Prostate gland (tissue), 2 donors: ENCODE results near the gene PPIB. TPM values are rescaled to one million over a fixed set of nuclear protein-coding genes. Genes with fewer than 3 reads are reported as not detected.

Source experiments
- DNase-seq: peaks from one replicate; pipeline ENCODE4 v3.0.0-alpha.2; 2019; ENCODE audit warnings: low spot score
- H3K27ac ChIP-seq, 2 donors: fragments of 200-600 bp; sonication (generic); 2 replicates each; pipeline ENCODE4 v1.5.1; 2017 to 2019
- H3K27me3 ChIP-seq: fragments of 200-600 bp; sonication (generic); replicated peaks from 2 replicates; pipeline ENCODE4 v1.5.1; 2019; ENCODE audit not compliant: insufficient read depth
- H3K36me3 ChIP-seq, 2 donors: fragments of 200-600 bp; sonication (generic); 1 replicate in 1 of 2; 2 replicates in 1 of 2; pipeline versions ENCODE4 v1.5.1 to v1.8.1; 2017 to 2019
- H3K4me1 ChIP-seq: fragments of 200-600 bp; sonication (generic); replicated peaks from 2 replicates; pipeline ENCODE4 v1.5.1; 2019
- H3K4me3 ChIP-seq, 2 donors: fragments of 200-600 bp; sonication (generic); 2 replicates each; pipeline ENCODE4 v1.5.1; 2017 to 2019
- H3K9me3 ChIP-seq: fragments of 200-600 bp; sonication (generic); 2 replicates; pipeline ENCODE4 v1.5.1; 2017
- CTCF ChIP-seq, 4 experiments: fragments of 200-600 bp in 2 of 4; fragments of 450-650 bp in 2 of 4; sonication (generic) in 2 of 4; IDR thresholded peaks; 1 replicate in 3 of 4; 2 replicates in 1 of 4; pipeline ENCODE4 v1.5.1; 2016 to 2019; ENCODE audit warnings: antibody characterized with exemption in 4 of 4, mild to moderate bottlenecking in 2 of 4, moderate library complexity in 2 of 4
- POLR2A ChIP-seq: fragments of 450-650 bp; IDR thresholded peaks from one replicate; pipeline ENCODE4 v1.6.1; 2016; ENCODE audit warnings: antibody characterized with exemption, mild to moderate bottlenecking
- POLR2AphosphoS5 ChIP-seq: sonication (generic); formaldehyde crosslinking; IDR thresholded peaks from one replicate; pipeline ENCODE4 v1.6.1; 2017; ENCODE audit warnings: antibody characterized with exemption
- WGBS: methylation state at CpG from one replicate; pipeline ENCODE4 v1.1.5; 2018; 5-methylcytosine and 5-hydroxymethylcytosine counted together
- intact Hi-C: fragments of 100-400 bp; cut with DNase I; formaldehyde crosslinking; loops from one replicate; pipeline ENCODE4 v1.14.2; 2022
- total RNA-seq, 2 donors: library from RNA; depleted of rRNA; stranded (reverse); fragments of >200 nt; gene quantifications; one replicate each; pipeline ENCODE4 v1.1.0, GENCODE V29; 2016

Gene PPIB
- total RNA-seq, 2 donors from 2014 or later: 372 to 624 TPM

GRCh38 chr15:64133623-64134344 is 29.0 kb downstream of the PPIB start:
- DNase-seq: no peak
- no peak overlapping the region for H3K27ac ChIP-seq
- H3K4me1 ChIP-seq: no peaks in the 10 kb centered on the region
- intact Hi-C loops: no loop called here
- no peak for TF ChIP-seq POLR2AphosphoS5
- TF ChIP-seq CTCF (IDR thresholded peaks at IDR 0.05): no peak
- no peak for TF ChIP-seq POLR2A
- H3K36me3 ChIP-seq: peaks cover 25 to 28% of the 10 kb centered on the region in 2 donors
- H3K4me3 ChIP-seq: no peak overlapping the region
- 85% methylated on average over 10 of the region's 10 CpGs for WGBS
- no peaks in the 10 kb centered on the region for H3K9me3 ChIP-seq
- no peaks in the 10 kb centered on the region for H3K27me3 ChIP-seq

- intact Hi-C loops: no loop called here
- Histone ChIP-seq H3K27me3 (no peaks in the 10 kb centered on the region), H3K36me3 (peaks cover 25% of the 10 kb centered on the region in 2 donors), H3K27ac (no peak overlapping the region), H3K4me3 (no peak overlapping the region), H3K9me3 (no peaks in the 10 kb centered on the region), H3K4me1 (no peaks in the 10 kb centered on the region)
- TF ChIP-seq POLR2A (no peak), POLR2AphosphoS5 (no peak), CTCF (IDR thresholded peaks at IDR 0.05) (no peak)
- 90% methylated on average over 4 of the region's 4 CpGs for WGBS
- DNase-seq: no peak
Observed at GRCh38 chr15:64132217-64132616, 30.6 kb downstream of the PPIB start.

- Histone ChIP-seq H3K4me3 (no peak overlapping the region), H3K9me3 (no peaks in the 10 kb centered on the region), H3K4me1 (no peaks in the 10 kb centered on the region), H3K27me3 (no peaks in the 10 kb centered on the region), H3K27ac (no peak overlapping the region), H3K36me3 (peaks cover 18 to 25% of the 10 kb centered on the region in 2 donors)
- TF ChIP-seq POLR2AphosphoS5: no peak
- TF ChIP-seq CTCF (IDR thresholded peaks at IDR 0.05): no peak
- TF ChIP-seq POLR2A: no peak
- intact Hi-C loops: no loop called here
- WGBS: 95% methylated on average over 7 of the region's 7 CpGs
- no peak for DNase-seq
Observed at GRCh38 chr15:64131547-64131946, 31.3 kb downstream of the PPIB start.

- H3K36me3 ChIP-seq: peaks cover 11 to 17% of the 10 kb centered on the region in 2 donors
- no peak overlapping the region for H3K4me3 ChIP-seq
- H3K27ac ChIP-seq: no peak overlapping the region
- H3K27me3 ChIP-seq: no peaks in the 10 kb centered on the region
- no peaks in the 10 kb centered on the region for H3K9me3 ChIP-seq
- TF ChIP-seq POLR2AphosphoS5: no peak
- no peak for TF ChIP-seq POLR2A
- TF ChIP-seq CTCF (IDR thresholded peaks at IDR 0.05): no peak
- WGBS: 90% methylated on average over 3 of the region's 3 CpGs
- intact Hi-C loops: no loop called here
- H3K4me1 ChIP-seq: no peaks in the 10 kb centered on the region
- no peak for DNase-seq
Observed at GRCh38 chr15:64130159-64130558, 32.7 kb downstream of the PPIB start.
